Smooth muscle cell (in vitro differentiated cells): ENCODE data around the gene SLC37A3. TPM values are rescaled to one million over a fixed set of nuclear protein-coding genes. Genes with fewer than 3 reads are reported as not detected.

ENCODE experiments used
- DNase-seq: peaks from one replicate; lab custom pipeline; 2025; ENCODE audit not compliant: unreplicated experiment; lab: John Stamatoyannopoulos, UW
- H2AFZ ChIP-seq: fragments of 200-600 bp; sonication (generic); 2 replicates; pipeline ENCODE4 v1.6.0; 2016; ENCODE audit warnings: antibody characterized with exemption, low read depth, mild to moderate bottlenecking
- H3F3A ChIP-seq: fragments of 200-600 bp; sonication (generic); 2 replicates; pipeline ENCODE4 v1.6.0; 2017; ENCODE audit warnings: antibody characterized with exemption, low read depth
- H3K27ac ChIP-seq: fragments of 200-600 bp; sonication (generic); 2 replicates; pipeline ENCODE4 v1.5.1; 2016; ENCODE audit warnings: low read depth, mild to moderate bottlenecking
- H3K27me3 ChIP-seq: fragments of 200-600 bp; sonication (generic); 2 replicates; pipeline ENCODE4 v1.6.1; 2016; ENCODE audit warnings: low read depth, mild to moderate bottlenecking
- H3K36me3 ChIP-seq: fragments of 200-600 bp; sonication (generic); 2 replicates; pipeline ENCODE4 v1.5.1; 2016; ENCODE audit warnings: low read depth
- H3K4me1 ChIP-seq: fragments of 200-600 bp; sonication (generic); 2 replicates; pipeline ENCODE4 v1.5.1; 2016; ENCODE audit warnings: low read depth
- H3K4me2 ChIP-seq: fragments of 200-600 bp; sonication (generic); 2 replicates; pipeline ENCODE4 v1.6.0; 2016; ENCODE audit warnings: mild to moderate bottlenecking
- H3K4me3 ChIP-seq: fragments of 200-600 bp; sonication (generic); 2 replicates; pipeline ENCODE4 v1.5.1; 2016; ENCODE audit warnings: mild to moderate bottlenecking
- H3K79me2 ChIP-seq: fragments of 200-600 bp; sonication (generic); 2 replicates; pipeline ENCODE4 v1.6.0; 2016; ENCODE audit warnings: low read depth, mild to moderate bottlenecking
- H3K9ac ChIP-seq: fragments of 200-600 bp; sonication (generic); 2 replicates; pipeline ENCODE4 v1.6.0; 2016; ENCODE audit warnings: low read depth
- H3K9me3 ChIP-seq: fragments of 200-600 bp; sonication (generic); replicated peaks from 2 replicates; pipeline ENCODE4 v1.5.1; 2016; ENCODE audit warnings: low read depth
- H4K20me1 ChIP-seq: fragments of 200-600 bp; sonication (generic); 2 replicates; pipeline ENCODE4 v1.6.0; 2016; ENCODE audit warnings: low read depth
- WGBS: methylation state at CpG from one replicate; pipeline ENCODE4 v1.1.7; 2016; ENCODE audit warnings: low lambda C conversion rate; 5-methylcytosine and 5-hydroxymethylcytosine counted together
- polyA plus RNA-seq: library from polyadenylated mRNA; unstranded; fragments of >200 nt; fragmentation: Nextera tagmentation; extraction: Ambion mirVana; gene quantifications from 2 replicates; pipeline ENCODE4 v1.2.1, GENCODE V29; 2016
- total RNA-seq: library from RNA; depleted of rRNA; stranded (reverse); fragments of >200 nt; gene quantifications from 2 replicates; pipeline ENCODE4 v1.2.3, GENCODE V29; 2014
- TF ChIP-seq, protein P1 (sequence below): fragments of 200-600 bp; sonication (generic); IDR thresholded peaks from 2 replicates; pipeline ENCODE4 v1.5.1; 2017; ENCODE audit warnings: borderline replicate concordance, mild to moderate bottlenecking, antibody characterized with exemption; ENCODE audit not compliant: insufficient read depth, poor library complexity, severe bottlenecking

The SLC37A3 gene, protein sequence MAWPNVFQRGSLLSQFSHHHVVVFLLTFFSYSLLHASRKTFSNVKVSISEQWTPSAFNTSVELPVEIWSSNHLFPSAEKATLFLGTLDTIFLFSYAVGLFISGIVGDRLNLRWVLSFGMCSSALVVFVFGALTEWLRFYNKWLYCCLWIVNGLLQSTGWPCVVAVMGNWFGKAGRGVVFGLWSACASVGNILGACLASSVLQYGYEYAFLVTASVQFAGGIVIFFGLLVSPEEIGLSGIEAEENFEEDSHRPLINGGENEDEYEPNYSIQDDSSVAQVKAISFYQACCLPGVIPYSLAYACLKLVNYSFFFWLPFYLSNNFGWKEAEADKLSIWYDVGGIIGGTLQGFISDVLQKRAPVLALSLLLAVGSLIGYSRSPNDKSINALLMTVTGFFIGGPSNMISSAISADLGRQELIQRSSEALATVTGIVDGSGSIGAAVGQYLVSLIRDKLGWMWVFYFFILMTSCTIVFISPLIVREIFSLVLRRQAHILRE
- total RNA-seq = 54.2 and 83.2 TPM in 2 replicates
- polyA plus RNA-seq = 42.8 and 47.7 TPM in 2 replicates

DNA sequence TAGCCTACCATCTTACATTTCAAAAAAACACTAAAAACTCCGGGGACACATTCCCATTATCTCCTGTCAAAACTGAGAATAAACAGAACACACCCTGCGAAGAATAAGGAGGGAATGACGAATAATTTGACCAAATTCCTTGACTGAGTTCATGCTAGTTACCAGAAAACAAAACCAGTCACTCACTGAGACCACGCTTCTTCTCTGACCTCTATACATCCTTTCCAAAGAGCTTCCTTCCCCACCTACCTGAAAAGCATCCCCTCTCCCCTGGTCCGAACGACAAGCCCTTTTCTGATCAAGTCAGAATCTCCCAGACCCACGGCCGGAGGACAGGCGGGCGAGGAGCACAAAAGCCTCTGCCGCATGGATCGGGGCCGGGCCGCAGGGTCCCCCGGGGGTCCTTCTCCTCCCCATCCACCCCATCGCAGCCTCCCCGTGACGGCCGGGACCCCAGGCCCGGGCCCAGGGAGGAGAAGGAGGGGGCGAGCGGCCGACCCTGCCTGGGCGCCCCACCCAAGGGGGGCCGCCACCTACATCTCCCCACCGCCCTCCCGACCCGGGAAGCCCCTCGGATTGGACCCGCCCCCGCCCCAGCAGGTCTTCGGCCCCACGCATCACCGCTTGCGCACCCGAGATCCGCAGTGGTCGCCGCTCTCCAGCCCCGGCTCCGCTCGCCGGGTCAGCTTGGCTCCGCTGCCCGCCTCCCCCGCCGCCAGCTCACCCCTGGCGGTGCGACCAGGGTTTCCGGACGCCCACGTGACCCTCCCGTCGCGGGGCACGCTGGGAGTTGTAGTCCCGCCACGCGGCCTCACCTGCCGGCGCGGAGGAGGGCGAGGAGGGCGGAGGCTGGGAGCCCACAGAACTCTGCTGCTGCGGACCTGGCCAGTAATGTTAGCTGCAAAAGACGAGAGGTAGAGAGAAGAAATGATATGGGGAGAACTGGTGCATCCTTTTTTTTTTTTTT, at the start of gene SLC37A3:
SLC37A3 (minus strand) TSS at position 747 of the 967 bp plus-strand sequence. CDS start 16,004 bp downstream, outside the sequence.
- TF ChIP-seq, protein P1, sequence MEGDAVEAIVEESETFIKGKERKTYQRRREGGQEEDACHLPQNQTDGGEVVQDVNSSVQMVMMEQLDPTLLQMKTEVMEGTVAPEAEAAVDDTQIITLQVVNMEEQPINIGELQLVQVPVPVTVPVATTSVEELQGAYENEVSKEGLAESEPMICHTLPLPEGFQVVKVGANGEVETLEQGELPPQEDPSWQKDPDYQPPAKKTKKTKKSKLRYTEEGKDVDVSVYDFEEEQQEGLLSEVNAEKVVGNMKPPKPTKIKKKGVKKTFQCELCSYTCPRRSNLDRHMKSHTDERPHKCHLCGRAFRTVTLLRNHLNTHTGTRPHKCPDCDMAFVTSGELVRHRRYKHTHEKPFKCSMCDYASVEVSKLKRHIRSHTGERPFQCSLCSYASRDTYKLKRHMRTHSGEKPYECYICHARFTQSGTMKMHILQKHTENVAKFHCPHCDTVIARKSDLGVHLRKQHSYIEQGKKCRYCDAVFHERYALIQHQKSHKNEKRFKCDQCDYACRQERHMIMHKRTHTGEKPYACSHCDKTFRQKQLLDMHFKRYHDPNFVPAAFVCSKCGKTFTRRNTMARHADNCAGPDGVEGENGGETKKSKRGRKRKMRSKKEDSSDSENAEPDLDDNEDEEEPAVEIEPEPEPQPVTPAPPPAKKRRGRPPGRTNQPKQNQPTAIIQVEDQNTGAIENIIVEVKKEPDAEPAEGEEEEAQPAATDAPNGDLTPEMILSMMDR = no peak
- Histone ChIP-seq H3K27me3 (no peaks in the 10 kb centered on the region), H3K36me3 (no peaks in the 10 kb centered on the region), H3K9ac (peak within 1 kb of the TSS; percentile 99), H4K20me1 (peaks cover 46% of the 10 kb centered on the region), H3K9me3 (no peaks in the 10 kb centered on the region), H3K4me1 (no peaks in the 10 kb centered on the region), H2AFZ (peak within 1 kb of the TSS; percentile 46), H3K27ac (peak within 1 kb of the TSS; percentile 96), H3K79me2 (peaks cover 50% of the 10 kb centered on the region), H3K4me2 (peak within 1 kb of the TSS; percentile 93), H3K4me3 (peak within 1 kb of the TSS; percentile 93), H3F3A (peaks cover 6% of the 10 kb centered on the region)
- WGBS = under 1% methylated on average over 43 of the region's 66 CpGs
- peak; percentile 49 for DNase-seq

- H3K36me3 ChIP-seq = no peaks in the 10 kb centered on the region
- no peak overlapping the region for H3K4me3 ChIP-seq
- H3K9ac ChIP-seq = no peak overlapping the region
- H3K9me3 ChIP-seq = no peaks in the 10 kb centered on the region
- no peak overlapping the region for H3K27ac ChIP-seq
- no peak overlapping the region for H2AFZ ChIP-seq
- H3K4me1 ChIP-seq = no peaks in the 10 kb centered on the region
- H3K27me3 ChIP-seq = no peaks in the 10 kb centered on the region
- no peaks in the 10 kb centered on the region for H3K79me2 ChIP-seq
- H3F3A ChIP-seq = no peaks in the 10 kb centered on the region
- TF ChIP-seq, protein P1 = no peak
- H3K4me2 ChIP-seq = no peak overlapping the region
- DNase-seq = no peak
- WGBS = 89% methylated on average over 7 of the region's 7 CpGs
- peaks cover 5% of the 10 kb centered on the region for H4K20me1 ChIP-seq
Measured at GRCh38 chr7:140447841-140448240, 49.5 kb upstream of the SLC37A3 start.

DNA sequence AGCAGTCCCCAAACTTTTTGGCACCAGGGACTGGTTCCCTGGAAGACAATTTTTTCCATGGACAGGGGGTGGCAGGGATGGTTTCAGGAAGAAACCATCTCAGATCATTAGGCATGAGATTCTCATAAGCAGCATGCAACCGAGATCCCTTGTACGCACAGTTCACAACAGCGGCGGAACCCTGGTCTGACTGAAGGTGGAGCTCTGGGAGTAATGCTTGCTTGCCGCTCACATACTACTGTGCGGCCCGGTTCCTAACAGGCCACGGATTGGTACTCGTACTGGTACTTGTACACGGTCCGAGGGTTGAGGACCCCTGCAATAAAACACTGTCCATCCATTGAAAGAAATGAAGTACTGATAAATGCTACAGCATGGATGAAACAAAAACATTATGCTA, 48.1 kb upstream of the SLC37A3 start:
- no peaks in the 10 kb centered on the region for H3K9me3 ChIP-seq
- no peak overlapping the region for H3K4me3 ChIP-seq
- H3K4me2 ChIP-seq = no peak overlapping the region
- DNase-seq = no peak
- H3K4me1 ChIP-seq = no peaks in the 10 kb centered on the region
- H3K27me3 ChIP-seq = no peaks in the 10 kb centered on the region
- no peaks in the 10 kb centered on the region for H3K36me3 ChIP-seq
- H3K79me2 ChIP-seq = no peaks in the 10 kb centered on the region
- no peak overlapping the region for H2AFZ ChIP-seq
- no peak overlapping the region for H3K27ac ChIP-seq
- H4K20me1 ChIP-seq = no peaks in the 10 kb centered on the region
- TF ChIP-seq, protein P1 = no peak
- WGBS = 97% methylated on average over 11 of the region's 11 CpGs
- no peak overlapping the region for H3K9ac ChIP-seq
- no peaks in the 10 kb centered on the region for H3F3A ChIP-seq
